ENCODE measurements around the gene HSPB8.
A peak's percentile ranks its signal among the peaks of the same experiment; 100 is the strongest.

HSPB8 gene

DNA sequence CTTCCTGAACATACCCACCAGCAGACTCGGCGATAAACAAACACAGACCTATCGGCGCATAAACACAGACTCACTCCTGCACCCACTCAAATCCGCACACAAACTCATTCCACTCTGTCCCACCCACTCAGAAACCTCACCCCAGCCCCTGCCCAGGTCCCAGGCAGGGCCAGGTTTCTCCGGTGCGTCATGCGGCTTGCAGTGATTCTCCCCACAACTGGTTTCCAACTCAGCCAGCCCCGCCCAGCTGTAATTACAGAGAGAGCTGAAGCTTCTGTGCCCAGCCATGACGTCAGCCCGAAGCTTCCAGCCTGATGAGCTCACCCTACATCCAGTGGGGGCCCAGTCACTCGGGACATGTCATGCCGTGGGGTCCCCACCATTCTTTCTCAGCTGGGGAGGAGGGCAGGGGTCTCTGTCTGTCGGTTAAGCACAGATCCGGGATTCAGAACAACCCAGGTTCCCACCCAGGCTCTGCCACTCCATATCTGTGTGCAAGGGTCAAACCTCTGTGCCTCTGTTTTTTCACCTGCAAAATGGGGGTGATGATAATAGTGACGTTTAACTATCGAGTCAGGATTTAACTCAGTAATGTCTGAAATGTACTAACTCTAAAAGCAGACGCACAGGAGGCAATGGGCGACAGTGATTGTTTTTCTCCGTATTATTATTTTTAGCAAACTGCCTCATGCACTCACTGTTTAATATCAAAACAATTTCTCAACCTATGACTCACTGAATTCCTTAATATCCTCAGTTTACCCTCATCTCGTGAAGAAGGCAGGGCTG lies 2.3 kb upstream of the HSPB8 start:
- Histone ChIP-seq H3K4me3 (ENCODE audit: low read depth, low read length) (no peak overlapping the region), H2AFZ (peak overlapping the region; percentile 83), H3K4me1 (peaks cover 18% of the 10 kb centered on the region), H3K27me3 (ENCODE audit: control insufficient read depth, insufficient read depth, low read length) (no peaks in the 10 kb centered on the region), H3K27ac (peak overlapping the region; percentile 55), H3K9ac (no peak overlapping the region), H3K9me3 (ENCODE audit: control insufficient read depth, low read length) (no peaks in the 10 kb centered on the region), H3K36me3 (ENCODE audit: control insufficient read depth, insufficient read depth, low read length) (no peaks in the 10 kb centered on the region), H3K4me2 (ENCODE audit: low read length) (no peak overlapping the region), H3K79me2 (peaks cover 10% of the 10 kb centered on the region)
- TF ChIP-seq, protein P1, sequence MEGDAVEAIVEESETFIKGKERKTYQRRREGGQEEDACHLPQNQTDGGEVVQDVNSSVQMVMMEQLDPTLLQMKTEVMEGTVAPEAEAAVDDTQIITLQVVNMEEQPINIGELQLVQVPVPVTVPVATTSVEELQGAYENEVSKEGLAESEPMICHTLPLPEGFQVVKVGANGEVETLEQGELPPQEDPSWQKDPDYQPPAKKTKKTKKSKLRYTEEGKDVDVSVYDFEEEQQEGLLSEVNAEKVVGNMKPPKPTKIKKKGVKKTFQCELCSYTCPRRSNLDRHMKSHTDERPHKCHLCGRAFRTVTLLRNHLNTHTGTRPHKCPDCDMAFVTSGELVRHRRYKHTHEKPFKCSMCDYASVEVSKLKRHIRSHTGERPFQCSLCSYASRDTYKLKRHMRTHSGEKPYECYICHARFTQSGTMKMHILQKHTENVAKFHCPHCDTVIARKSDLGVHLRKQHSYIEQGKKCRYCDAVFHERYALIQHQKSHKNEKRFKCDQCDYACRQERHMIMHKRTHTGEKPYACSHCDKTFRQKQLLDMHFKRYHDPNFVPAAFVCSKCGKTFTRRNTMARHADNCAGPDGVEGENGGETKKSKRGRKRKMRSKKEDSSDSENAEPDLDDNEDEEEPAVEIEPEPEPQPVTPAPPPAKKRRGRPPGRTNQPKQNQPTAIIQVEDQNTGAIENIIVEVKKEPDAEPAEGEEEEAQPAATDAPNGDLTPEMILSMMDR (IDR thresholded peaks at IDR 0.05), result no peak

DNA sequence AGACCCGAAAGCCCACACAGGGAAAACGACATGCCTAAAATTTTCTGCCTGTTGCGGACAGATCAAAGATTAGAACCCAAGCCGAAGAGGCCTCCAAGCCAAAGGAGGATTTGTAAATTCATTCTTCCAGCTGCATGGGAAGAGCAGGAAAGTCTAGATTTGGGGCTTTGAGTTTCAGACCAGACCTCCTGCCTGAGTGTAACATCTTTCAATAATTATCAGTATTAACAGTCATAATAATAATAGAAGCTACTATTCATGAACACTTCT lies 1.7 kb upstream of the HSPB8 start:
- Histone ChIP-seq H3K36me3 (ENCODE audit: control insufficient read depth, insufficient read depth, low read length) (no peaks in the 10 kb centered on the region), H3K4me2 (ENCODE audit: low read length) (no peak overlapping the region), H3K4me3 (ENCODE audit: low read depth, low read length) (no peak overlapping the region), H3K9ac (no peak overlapping the region), H2AFZ (no peak overlapping the region), H3K27ac (peak overlapping the region; percentile 55), H3K4me1 (peaks cover 20% of the 10 kb centered on the region), H3K9me3 (ENCODE audit: control insufficient read depth, low read length) (no peaks in the 10 kb centered on the region), H3K79me2 (peaks cover 14% of the 10 kb centered on the region), H3K27me3 (ENCODE audit: control insufficient read depth, insufficient read depth, low read length) (no peaks in the 10 kb centered on the region)
- TF ChIP-seq, protein P1 (IDR thresholded peaks at IDR 0.05), result no peak

GRCh38 chr12:119177724-119178380 lies 879 bp upstream of the HSPB8 start:
- Histone ChIP-seq H3K4me3 (ENCODE audit: low read depth, low read length) (no peak overlapping the region), H3K9ac (no peak overlapping the region), H3K27me3 (ENCODE audit: control insufficient read depth, insufficient read depth, low read length) (no peaks in the 10 kb centered on the region), H2AFZ (peak overlapping the region; percentile 80), H3K9me3 (ENCODE audit: control insufficient read depth, low read length) (no peaks in the 10 kb centered on the region), H3K36me3 (ENCODE audit: control insufficient read depth, insufficient read depth, low read length) (no peaks in the 10 kb centered on the region), H3K4me1 (peaks cover 20% of the 10 kb centered on the region), H3K4me2 (ENCODE audit: low read length) (peak overlapping the region; percentile 82), H3K27ac (peak overlapping the region; percentile 98), H3K79me2 (peaks cover 17% of the 10 kb centered on the region)
- TF ChIP-seq, protein P1 (IDR thresholded peaks at IDR 0.05), result no peak

GRCh38 chr12:119179335-119180021 lies 747 bp downstream of the HSPB8 start:
- H3K9ac ChIP-seq, result peak overlapping the region; percentile 71
- H3K4me1 ChIP-seq, result peaks cover 31% of the 10 kb centered on the region
- peak overlapping the region; percentile 98 for H3K27ac ChIP-seq
- H3K4me3 ChIP-seq (ENCODE audit: low read depth, low read length), result peak overlapping the region; percentile 89
- peak overlapping the region; percentile 82 for H3K4me2 ChIP-seq (ENCODE audit: low read length)
- H3K9me3 ChIP-seq (ENCODE audit: control insufficient read depth, low read length), result no peaks in the 10 kb centered on the region
- no peaks in the 10 kb centered on the region for H3K36me3 ChIP-seq (ENCODE audit: control insufficient read depth, insufficient read depth, low read length)
- H3K79me2 ChIP-seq, result peaks cover 17% of the 10 kb centered on the region
- peak overlapping the region; percentile 80 for H2AFZ ChIP-seq
- H3K27me3 ChIP-seq (ENCODE audit: control insufficient read depth, insufficient read depth, low read length), result no peaks in the 10 kb centered on the region
- TF ChIP-seq, protein P1 (IDR thresholded peaks at IDR 0.05), result no peak

Measured in parathyroid adenoma (tissue), 2 donors.